Activated T-cell treated with anti-CD3 and anti-CD28 coated beads, Interleukin-2, amount 50 U/mL, for 48 hours (primary cell): Measurements from ENCODE around the gene ZNF70.

Source experiments
- DNase-seq, 2 experiments: peaks; one replicate each; pipeline ENCODE4 v3.0.0-alpha.2; 2020

The ZNF70 gene

DNA sequence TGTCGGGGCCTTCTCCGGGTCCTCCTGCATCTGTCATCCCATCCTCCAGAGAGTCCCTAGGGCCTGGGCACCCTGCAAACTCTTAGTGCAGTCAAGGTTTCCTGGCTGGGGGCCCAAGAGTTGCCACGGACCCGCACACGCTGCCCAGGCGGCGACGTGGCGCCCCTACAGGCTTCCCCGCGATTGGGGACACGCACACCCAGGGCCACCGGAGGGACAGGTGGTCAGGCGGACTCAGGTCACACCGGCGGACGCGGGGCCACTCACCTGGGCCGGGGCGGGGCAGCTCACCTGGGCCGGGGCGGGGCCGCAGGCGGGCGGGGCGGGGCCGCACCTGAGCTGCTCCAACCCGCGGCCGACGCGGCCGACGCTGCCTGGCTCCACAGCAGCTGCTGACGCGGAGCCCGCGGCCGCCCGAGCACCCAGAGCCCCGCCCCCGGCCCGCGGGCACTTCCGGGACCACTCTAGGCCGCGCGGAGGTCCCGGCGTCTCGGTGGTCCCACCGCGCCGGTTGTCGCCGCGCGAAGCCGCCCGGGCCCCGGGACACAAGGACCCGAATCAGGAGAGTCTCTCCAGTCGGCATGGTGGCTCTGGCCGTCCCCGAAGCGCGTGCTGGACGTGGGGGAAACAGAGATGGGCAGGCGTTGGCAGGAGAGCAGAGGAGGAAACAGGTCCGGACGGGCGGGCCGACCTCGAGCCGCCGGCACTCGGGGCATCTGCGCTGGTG lies at the start of gene ZNF70:
Gene ZNF70, minus strand, starts transcription at position 399 of the 727 bp plus-strand sequence. CDS start 5,972 bp downstream, outside the sequence.
- DNase-seq = peak; percentile 83 to 89

DNA sequence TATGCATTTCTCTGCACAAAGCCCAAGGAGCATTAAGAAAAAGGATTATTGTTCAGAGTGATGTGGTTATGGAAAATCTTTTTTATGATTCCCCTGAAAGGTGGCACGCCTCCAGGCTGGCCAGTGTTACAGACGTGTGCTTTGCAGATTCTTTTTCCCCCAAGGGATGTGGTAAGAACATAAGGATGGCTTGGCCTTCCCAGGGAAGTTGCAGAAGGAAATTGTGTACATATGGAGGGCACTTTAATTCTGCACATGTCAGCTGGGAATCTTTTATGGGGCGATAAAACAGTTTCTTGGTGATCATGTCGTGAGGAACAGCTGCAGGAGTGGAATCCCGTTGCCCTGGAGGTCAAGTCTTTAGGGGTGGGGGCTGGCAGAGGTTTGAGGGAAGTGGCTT lies 45.5 kb upstream of the ZNF70 start:
- no peak for DNase-seq

DNA sequence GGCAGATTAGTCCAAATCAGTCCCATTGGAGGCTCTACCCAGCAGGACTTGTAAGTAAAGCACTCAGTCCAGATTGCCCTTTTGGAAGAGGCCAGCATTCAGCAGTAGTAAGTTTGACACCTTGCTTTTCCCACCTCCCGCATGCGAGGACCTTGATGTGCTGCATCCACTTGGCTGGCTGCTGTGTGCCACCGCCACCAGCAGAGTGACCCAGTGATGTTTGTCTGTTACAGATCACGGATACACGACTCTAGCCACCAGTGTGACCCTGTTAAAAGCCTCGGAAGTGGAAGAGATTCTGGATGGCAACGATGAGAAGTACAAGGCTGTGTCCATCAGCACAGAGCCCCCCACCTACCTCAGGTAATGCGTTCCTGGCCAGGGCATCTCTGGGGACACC lies 42.4 kb upstream of the ZNF70 start:
- DNase-seq = no peak

DNA sequence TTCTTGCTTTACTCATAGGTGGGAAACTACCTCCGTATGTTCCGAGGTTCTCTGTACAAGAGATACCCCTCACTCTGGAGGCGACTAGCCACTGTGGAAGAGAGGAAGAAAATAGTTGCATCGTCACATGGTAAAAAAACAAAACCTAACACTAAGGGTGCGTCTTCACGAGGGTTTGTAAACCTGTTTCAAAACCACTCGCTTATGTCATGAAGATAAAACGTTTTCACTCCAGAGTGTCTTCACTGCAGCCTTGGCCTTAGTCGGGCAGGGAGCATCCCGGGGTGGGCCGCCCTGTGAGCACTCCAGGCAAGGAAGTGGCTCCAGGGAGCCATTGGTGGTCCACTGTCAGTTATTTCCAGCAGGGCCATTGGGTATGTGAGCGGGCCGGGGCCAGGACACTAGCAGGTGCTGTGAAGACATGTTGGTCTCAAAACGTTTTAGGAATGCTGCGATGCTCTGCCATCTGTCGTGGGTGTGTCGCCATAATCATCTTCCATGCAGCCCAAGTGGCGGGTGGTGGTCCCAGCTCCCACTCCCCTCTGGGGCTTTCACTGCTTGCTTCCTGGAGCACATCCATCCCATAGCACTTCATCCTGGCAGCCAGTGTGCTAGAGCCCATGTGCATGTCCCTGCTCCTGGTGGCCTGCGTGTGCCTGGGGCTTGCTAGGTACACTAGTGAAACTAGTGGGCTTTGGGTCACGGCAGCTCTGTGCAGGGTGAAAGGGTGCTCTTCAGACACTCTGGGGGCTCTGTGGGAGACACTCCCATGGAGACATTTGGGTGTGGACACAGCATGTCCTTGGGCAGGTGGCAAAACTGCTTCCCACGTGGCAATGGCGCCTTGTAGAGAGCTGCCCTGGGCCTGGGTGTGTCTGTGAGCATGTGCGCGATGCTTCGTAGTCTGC lies 41.1 kb upstream of the ZNF70 start:
- no peak for DNase-seq

DNA sequence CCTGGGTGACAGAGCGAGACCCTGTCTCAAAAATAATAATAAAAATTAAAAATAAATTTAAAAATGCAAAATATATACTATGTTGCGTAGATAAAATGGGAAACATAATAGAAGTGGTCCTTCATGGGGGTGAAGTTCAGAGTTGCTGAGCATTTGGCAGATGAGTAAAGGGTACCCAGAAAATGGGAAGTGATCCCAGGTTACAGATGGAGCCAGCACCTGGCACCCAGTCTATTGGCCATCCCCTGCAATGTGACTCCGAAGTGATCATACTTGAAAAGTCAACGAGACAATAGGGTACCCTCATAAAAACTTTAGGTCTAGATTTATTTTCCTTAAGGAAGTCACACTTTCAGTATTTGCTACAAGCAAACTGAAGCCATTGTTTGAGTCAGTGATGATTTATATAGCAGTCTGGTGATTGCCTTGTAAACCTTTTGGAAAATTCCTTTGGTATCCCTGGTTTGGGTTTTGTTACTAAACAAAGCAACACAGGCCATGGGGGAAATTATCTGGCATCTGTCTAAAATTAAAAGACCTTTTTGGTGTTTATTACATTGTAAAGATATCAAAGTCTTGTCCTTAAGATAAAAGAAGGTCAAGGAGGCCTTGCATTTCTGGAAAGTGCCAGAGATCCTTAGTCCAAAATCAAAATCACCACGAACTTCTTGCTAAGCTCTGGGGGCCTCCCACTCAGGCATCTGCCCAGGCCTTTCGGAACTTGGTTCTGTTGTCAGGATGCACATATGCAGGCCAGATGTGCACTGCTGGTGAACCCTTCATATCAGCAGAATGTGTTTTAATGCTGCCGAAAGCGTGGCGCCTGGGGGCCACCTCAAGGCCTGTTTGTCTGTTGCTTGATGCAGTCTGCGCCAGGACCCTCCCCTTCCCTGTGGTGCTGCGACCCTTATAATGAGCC lies 40.2 kb upstream of the ZNF70 start:
- no peak for DNase-seq

DNA sequence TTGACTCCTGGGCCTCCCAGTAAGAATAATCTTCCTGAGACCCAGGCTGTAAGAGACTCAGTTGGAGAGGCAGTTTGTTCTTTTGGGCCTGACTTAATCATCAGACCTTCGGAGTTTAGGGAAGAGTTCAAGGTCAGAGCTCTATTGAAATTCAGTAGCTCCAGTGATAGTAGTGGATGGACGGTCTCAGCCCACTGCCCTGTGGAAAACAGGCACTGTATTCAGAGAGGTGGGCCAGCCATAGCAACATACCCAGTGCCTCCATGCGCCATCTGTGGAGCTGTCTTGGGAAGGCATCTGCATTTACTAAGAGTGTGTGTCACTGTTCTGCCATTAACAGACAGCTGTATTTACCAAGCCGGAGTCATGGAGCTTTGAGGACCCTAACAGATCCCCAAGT lies 38.7 kb upstream of the ZNF70 start:
- DNase-seq = no peak

DNA sequence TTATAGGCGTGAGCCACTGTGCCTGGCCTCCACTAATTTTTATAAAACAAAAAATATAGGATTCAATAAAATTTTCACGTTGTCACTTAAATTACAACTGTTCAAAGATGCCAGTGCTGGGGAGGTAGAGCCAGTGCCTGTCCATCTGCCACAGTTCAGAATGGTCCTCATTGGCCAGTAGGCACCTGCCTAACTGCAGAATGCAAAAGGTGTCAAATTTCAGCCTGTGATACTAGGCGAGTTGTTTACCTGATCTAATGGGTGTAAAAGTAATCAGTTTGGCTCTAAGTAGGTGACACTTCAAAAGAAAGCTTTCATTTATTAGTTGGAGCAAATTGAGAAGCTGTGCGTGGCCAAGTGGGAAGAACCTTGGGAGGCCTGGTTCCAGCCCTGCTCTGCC lies 38.2 kb upstream of the ZNF70 start:
- DNase-seq = no peak

DNA sequence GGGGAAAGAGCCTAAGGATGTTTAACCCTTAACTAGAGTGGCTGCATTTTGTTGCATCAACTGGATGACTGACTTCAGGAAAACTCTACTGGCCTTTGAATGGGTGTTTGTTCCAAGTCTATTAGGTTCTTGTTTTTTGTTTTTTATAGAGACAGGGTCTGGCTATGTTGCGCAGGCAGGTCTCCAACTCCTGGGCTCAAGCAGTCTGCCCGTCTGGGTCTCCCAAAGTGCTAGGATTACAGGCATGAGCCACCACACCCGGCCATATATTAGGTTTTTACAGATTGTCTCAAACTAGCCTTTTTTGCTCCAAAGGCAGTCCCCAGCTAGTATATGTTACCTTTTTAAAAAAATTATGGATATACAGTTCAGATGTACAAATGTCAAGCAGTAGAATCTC lies 37.0 kb upstream of the ZNF70 start:
- DNase-seq = no peak

DNA sequence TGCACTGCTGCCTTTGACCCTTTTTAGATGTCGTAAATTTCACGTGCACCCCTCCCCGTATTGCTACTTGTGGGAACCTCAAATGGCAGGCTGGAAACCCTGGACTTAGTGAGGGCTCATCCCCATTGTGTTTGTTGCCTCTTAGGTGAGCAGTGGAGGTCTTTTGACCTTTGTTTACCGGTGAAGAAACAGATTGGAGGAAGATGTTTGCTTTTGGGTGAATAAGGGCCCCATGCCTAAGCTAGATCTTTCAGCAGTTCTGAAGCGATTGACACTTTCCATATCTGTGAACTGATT lies 36.6 kb upstream of the ZNF70 start:
- no peak for DNase-seq

DNA sequence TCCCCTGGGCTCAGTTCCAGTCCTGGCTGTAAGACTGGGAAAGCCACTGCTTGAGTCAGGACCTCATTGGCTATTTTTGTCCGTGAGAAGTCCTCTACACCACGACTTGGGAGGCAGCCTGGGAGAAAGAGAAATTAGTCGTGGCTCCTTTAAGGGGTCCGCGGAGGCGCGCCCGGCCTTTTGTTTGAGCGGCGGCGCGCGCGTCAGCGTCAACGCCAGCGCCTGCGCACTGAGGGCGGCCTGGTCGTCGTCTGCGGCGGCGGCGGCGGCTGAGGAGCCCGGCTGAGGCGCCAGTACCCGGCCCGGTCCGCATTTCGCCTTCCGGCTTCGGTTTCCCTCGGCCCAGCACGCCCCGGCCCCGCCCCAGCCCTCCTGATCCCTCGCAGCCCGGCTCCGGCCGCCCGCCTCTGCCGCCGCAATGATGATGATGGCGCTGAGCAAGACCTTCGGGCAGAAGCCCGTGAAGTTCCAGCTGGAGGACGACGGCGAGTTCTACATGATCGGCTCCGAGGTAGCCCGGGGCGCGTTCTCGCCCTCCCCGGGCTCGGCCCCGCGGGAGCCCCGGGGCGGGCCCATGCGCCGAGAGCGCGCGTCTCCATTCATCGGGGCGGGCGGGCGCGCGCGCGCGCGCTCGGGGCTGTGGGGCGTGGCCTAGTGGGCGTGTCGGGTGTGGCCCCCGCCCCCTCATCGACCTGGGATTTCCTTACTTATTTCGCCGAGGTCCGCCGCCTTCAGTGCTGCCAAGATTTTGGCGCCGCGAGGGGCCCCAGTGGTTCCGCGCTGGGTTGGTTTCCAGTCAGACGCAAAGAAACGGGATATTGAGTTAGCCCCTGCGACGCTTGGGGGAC lies 36.1 kb upstream of the ZNF70 start, which contains the start of gene SMARCB1:
Gene SMARCB1, plus strand, starts transcription at position 215 of the 848 bp plus-strand sequence. Its CDS starts 204 bp downstream, at position 419.
- peak; percentile 94 to 95 for DNase-seq

DNA sequence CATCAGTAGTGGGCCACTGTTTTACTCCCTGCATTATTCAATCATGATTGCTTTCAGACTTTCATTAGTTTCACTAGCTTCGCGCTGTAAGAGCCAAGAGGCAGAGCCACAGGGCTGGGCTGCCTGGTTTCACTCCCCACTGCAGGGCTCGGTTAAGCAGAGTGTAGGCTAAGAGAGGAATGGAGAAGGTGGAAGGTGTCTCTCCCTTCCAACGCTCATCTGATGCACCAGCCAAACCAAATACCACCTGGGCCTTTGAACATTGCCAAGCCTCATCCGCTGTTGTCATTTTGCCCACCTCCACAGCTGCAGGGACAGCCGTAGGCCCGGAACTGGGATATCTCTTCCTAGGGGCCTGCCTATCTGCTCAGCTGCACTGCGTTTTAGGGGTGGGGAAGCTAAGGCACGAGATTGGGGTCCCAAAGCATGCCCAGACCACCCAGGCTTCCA lies 35.4 kb upstream of the ZNF70 start:
- DNase-seq = peak in 1 of 2 experiments; percentile 41

DNA sequence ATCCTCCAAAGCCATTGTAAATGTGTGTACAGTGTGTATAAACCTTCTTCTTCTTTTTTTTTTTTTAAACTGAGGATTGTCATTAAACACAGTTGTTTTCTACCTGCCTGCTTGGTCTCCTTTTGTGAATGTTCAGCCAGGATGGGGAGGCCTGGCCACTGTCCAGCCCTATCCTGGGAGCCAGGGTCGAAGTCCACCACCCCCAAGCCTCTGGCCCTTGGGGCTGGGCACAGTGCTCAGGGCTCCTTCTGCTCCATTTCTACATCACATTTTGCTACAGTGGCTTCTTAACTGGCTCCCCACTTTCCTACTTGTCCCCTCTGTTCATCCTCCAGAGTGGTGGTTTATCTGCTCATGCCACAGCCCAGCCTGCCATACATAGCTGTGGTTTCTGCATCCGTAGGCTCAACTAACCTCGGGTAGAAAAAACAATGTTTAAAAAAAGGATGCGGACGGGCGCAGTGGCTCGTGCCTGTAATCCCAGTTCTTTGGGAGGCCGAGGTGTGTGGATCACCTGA lies 33.4 kb upstream of the ZNF70 start:
- DNase-seq = no peak

DNA sequence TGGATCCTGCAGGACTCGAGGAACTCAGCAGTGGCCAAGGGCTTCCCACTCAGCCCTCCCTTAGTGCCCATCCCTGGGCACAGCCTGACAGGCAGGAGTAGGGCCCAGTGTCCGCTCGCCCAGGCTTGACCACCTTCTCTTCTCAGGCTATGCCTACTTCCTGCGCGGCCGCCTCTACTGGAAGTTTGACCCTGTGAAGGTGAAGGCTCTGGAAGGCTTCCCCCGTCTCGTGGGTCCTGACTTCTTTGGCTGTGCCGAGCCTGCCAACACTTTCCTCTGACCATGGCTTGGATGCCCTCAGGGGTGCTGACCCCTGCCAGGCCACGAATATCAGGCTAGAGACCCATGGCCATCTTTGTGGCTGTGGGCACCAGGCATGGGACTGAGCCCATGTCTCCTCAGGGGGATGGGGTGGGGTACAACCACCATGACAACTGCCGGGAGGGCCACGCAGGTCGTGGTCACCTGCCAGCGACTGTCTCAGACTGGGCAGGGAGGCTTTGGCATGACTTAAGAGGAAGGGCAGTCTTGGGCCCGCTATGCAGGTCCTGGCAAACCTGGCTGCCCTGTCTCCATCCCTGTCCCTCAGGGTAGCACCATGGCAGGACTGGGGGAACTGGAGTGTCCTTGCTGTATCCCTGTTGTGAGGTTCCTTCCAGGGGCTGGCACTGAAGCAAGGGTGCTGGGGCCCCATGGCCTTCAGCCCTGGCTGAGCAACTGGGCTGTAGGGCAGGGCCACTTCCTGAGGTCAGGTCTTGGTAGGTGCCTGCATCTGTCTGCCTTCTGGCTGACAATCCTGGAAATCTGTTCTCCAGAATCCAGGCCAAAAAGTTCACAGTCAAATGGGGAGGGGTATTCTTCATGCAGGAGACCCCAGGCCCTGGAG lies 32.6 kb upstream of the ZNF70 start:
- DNase-seq = no peak

DNA sequence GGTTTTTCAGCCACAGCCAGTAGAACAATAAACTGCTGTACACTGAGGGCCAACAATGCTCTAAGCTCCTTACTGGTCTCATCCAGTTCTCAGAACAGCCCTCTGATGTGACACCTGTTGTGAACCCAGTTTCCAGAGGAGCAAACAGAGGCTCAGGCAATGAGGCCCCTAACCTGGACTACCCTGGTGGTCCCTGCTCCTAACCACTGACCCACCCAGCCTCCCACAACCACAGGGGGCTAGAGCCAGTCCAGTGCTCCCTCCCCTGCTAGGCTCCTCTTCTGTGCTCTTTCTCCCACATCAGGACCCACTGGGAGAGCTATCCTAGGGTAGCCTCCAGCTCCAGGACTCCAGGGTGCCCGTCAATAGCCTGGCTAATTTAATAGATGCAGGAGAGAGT lies 31.8 kb upstream of the ZNF70 start:
- no peak for DNase-seq

DNA sequence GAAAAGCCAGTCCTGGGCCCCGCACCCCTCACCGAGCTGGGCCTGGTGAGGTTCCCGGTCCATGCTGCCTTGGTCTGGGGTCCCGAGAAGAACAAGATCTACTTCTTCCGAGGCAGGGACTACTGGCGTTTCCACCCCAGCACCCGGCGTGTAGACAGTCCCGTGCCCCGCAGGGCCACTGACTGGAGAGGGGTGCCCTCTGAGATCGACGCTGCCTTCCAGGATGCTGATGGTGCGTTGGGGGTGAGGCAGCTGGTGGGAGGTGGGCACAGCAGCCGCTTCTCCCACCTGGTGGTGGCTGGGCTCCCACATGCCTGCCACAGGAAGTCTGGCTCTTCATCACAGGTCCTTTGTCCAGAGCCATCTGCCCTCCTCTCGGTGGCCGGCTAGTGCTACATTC lies 31.3 kb upstream of the ZNF70 start:
- DNase-seq = no peak

DNA sequence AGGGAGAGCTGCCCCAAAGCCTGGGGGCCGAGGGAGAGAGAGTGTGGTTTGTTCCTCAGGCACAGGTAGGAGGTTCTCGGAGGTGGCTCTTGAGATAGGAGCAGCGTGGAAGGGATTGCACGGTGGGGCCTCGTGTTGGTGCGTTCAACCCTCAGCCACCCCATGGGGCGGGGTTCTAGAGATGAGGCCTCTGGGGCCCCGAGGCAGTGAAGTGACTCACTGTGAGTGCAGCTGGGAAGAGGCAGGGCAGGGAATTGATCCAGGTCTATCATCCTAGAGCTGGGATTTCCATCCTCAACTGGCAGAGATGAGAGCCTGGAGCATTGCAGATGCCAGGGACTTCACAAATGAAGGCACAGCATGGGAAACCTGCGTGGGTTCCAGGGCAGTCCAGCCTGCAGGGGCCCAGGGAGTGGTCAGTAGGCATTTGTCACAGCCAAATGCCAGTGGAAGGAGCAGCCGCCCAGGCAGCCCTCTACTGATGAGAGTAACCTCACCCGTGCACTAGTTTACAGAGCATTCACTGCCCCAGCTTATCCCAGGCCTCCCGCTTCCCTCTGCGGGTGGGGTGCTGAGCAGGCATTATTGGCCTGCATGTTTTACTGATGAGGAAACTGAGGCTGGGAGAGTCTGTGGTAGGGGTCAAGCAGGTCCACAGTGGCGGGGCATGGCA lies 30.7 kb upstream of the ZNF70 start:
- DNase-seq = no peak

DNA sequence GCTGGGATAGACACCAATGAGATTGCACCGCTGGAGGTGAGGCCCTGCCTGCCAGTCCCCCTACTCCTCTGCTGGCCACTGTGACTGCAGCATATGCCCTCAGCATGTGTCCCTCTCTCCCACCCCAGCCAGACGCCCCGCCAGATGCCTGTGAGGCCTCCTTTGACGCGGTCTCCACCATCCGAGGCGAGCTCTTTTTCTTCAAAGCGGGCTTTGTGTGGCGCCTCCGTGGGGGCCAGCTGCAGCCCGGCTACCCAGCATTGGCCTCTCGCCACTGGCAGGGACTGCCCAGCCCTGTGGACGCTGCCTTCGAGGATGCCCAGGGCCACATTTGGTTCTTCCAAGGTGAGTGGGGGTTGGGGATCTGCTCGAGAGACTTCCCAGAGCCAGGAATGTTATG lies 30.2 kb upstream of the ZNF70 start:
- DNase-seq = no peak

DNA sequence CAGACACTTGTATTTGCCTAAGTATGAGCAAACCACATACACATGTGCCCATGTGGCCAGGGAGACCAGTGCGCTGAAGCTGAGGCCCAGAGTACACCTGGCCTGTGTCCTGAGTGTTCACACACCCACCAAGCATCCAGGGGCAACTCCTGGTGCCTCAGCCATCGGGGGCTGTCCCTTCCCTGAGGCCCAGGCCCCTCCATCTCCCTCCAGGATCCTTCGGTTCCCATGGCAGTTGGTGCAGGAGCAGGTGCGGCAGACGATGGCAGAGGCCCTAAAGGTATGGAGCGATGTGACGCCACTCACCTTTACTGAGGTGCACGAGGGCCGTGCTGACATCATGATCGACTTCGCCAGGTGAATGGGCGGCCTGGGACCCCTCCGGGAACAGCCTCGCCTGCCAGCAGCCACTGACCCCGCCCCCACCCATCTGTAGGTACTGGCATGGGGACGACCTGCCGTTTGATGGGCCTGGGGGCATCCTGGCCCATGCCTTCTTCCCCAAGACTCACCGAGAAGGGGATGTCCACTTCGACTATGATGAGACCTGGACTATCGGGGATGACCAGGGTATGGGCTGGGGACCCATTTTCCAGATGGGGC lies 29.3 kb upstream of the ZNF70 start:
- no peak for DNase-seq

DNA sequence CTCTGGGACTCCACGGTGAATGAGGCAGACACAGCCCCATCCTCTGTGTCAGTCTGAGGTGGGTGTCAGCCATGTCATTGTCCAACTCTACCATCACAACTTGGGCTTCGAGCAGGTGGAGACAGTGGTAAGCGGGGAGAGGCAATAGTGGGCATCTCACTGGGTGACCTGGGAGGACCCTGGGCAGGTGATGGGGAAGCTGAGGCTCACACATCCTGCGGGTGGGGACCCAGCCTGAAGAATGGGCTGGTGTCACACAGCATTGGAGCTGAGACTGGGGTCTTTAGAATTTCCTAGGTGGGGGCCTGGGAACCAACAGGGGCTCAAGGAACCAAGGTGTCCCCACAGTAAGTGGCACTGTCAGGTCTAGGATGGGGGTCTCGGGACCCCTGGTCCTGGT lies 28.8 kb upstream of the ZNF70 start:
- no peak for DNase-seq

DNA sequence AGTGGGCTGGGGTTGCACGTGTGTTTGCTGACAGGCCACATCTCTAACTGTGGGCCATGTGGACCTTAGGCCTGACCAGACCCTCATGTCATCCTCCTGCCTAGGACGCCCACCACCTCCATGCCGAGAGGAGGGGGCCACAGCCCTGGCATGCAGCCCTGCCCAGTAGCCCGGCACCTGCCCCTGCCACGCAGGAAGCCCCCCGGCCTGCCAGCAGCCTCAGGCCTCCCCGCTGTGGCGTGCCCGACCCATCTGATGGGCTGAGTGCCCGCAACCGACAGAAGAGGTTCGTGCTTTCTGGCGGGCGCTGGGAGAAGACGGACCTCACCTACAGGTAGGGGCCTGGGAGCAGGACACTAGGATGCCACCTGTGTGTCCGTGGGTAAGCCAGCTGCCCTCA lies 28.2 kb upstream of the ZNF70 start:
- DNase-seq = no peak
